CD14-positive monocyte (primary cell): ENCODE results near the gene BTN3A1. TPM values are rescaled to one million over a fixed set of nuclear protein-coding genes. Genes with fewer than 3 reads are reported as not detected.

Experiments used
- DNase-seq, 3 donors: peaks; one replicate each; pipeline ENCODE4 v3.0.0-alpha.2; 2011 to 2022
- H2AFZ ChIP-seq: 2 replicates; pipeline ENCODE4 v1.6.0; 2012; ENCODE audit warnings: mild to moderate bottlenecking, low read depth, low read length, inconsistent platforms; ENCODE audit not compliant: insufficient read depth, poor library complexity, severe bottlenecking
- H3K27ac ChIP-seq, 2 donors: 1 replicate in 1 of 2; 2 replicates in 1 of 2; pipeline ENCODE4 v1.5.1; 2012 to 2013; ENCODE audit warnings: low read length in 2 of 2, control low read depth in 1 of 2, inconsistent platforms in 1 of 2, low read depth in 1 of 2, mild to moderate bottlenecking in 1 of 2
- H3K27me3 ChIP-seq, 2 donors: one replicate each; pipeline versions ENCODE4 v1.6.0 to v1.6.1; 2011 to 2013; ENCODE audit warnings: low read length in 2 of 2; ENCODE audit not compliant: control insufficient read depth in 2 of 2, insufficient read depth in 2 of 2
- H3K36me3 ChIP-seq, 2 donors: replicated peaks in 1 of 2; 1 replicate in 1 of 2; 2 replicates in 1 of 2; pipeline versions ENCODE4 v1.5.1 to v1.6.1; 2012 to 2013; ENCODE audit warnings: low read length in 2 of 2, control low read depth in 1 of 2, inconsistent platforms in 1 of 2, mild to moderate bottlenecking in 1 of 2; ENCODE audit not compliant: insufficient read depth in 2 of 2, control insufficient read depth in 1 of 2
- H3K4me1 ChIP-seq, 2 donors: 1 replicate in 1 of 2; 2 replicates in 1 of 2; pipeline versions ENCODE4 v1.5.1 to v1.6.1; 2012 to 2013; ENCODE audit warnings: low read length in 2 of 2, control low read depth in 1 of 2, inconsistent platforms in 1 of 2, mild to moderate bottlenecking in 1 of 2, moderate library complexity in 1 of 2; ENCODE audit not compliant: insufficient read depth in 2 of 2, control insufficient read depth in 1 of 2
- H3K4me2 ChIP-seq: replicated peaks from 2 replicates; pipeline ENCODE3; 2012; ENCODE audit warnings: low read length, moderate library complexity, mild to moderate bottlenecking; ENCODE audit not compliant: poor library complexity, severe bottlenecking; ENCODE audit errors: extremely low read depth
- H3K4me3 ChIP-seq, 3 experiments: fragments of 200-600 bp in 1 of 3; sonication (generic) in 1 of 3; replicated peaks in 1 of 3; 1 replicate in 2 of 3; 2 replicates in 1 of 3; pipeline ENCODE4 v1.5.1; 2011 to 2013; ENCODE audit warnings: low read length in 3 of 3, mild to moderate bottlenecking in 3 of 3, control low read depth in 2 of 3, low read depth in 2 of 3, inconsistent platforms in 1 of 3, moderate library complexity in 1 of 3
- H3K79me2 ChIP-seq: 2 replicates; pipeline ENCODE4 v1.6.0; 2012; ENCODE audit warnings: mild to moderate bottlenecking, control low read depth, inconsistent platforms, low read length, moderate library complexity; ENCODE audit not compliant: insufficient read depth
- H3K9ac ChIP-seq: 2 replicates; pipeline ENCODE4 v1.6.0; 2017; ENCODE audit warnings: low read length, mild to moderate bottlenecking; ENCODE audit not compliant: insufficient read depth, poor library complexity, severe bottlenecking
- H3K9me3 ChIP-seq, 2 donors: replicated peaks in 1 of 2; 1 replicate in 1 of 2; 2 replicates in 1 of 2; pipeline versions ENCODE4 v1.5.1 to v1.6.1; 2012 to 2013; ENCODE audit warnings: low read length in 2 of 2, control low read depth in 1 of 2; ENCODE audit not compliant: control insufficient read depth in 1 of 2, insufficient read depth in 1 of 2
- H4K20me1 ChIP-seq: 2 replicates; pipeline ENCODE4 v1.6.0; 2012; ENCODE audit warnings: mild to moderate bottlenecking, low read length, control low read depth, moderate library complexity; ENCODE audit not compliant: insufficient read depth
- H3K27ac Mint-ChIP-seq, 7 donors: one replicate each; pipeline ENCODE4 v1.8.0; 2020; ENCODE audit warnings: mild to moderate bottlenecking in 7 of 7, mixed read lengths in 7 of 7, moderate library complexity in 6 of 7, inconsistent platforms in 2 of 7
- H3K27me3 Mint-ChIP-seq, 3 donors: one replicate each; pipeline ENCODE4 v1.8.0; 2021 to 2022; ENCODE audit warnings: low read depth in 3 of 3, mild to moderate bottlenecking in 3 of 3, mixed read lengths in 3 of 3, moderate library complexity in 3 of 3, inconsistent platforms in 1 of 3
- H3K36me3 Mint-ChIP-seq, 2 donors: one replicate each; pipeline ENCODE4 v1.8.0; 2020; ENCODE audit warnings: mixed read lengths in 2 of 2, inconsistent platforms in 1 of 2, mild to moderate bottlenecking in 1 of 2
- H3K4me1 Mint-ChIP-seq: one replicate; pipeline ENCODE4 v1.8.0; 2020; ENCODE audit warnings: mild to moderate bottlenecking, mixed read lengths
- H3K4me3 Mint-ChIP-seq, 2 donors: one replicate each; pipeline ENCODE4 v1.8.0; 2020; ENCODE audit warnings: mild to moderate bottlenecking in 2 of 2, mixed read lengths in 2 of 2, moderate library complexity in 1 of 2
- H3K9me3 Mint-ChIP-seq, 7 donors: one replicate each; pipeline ENCODE4 v1.8.0; 2020 to 2022; ENCODE audit warnings: mixed read lengths in 7 of 7, mild to moderate bottlenecking in 6 of 7, moderate library complexity in 6 of 7, inconsistent platforms in 2 of 7
- WGBS: methylation state at CpG from one replicate; pipeline ENCODE4 v1.1.5; 2013; ENCODE audit warnings: missing lambda C conversion rate; ENCODE audit not compliant: insufficient coverage; 5-methylcytosine and 5-hydroxymethylcytosine counted together
- intact Hi-C, 2 donors: fragments of 100-400 bp; cut with micrococcal nuclease; formaldehyde crosslinking; loops; one replicate each; pipeline versions ENCODE4 v1.15.0 to v1.15.1; 2023
- polyA plus RNA-seq, 3 donors: library from polyadenylated mRNA; depleted of rRNA in 1 of 3; unstranded in 2 of 3; stranded (reverse) in 1 of 3; fragments of 300-500 nt in 2 of 3; fragments of >200 nt in 1 of 3; fragmentation: Illumina TruSeq in 2 of 3; gene quantifications; 1 replicate in 2 of 3; 2 replicates in 1 of 3; pipeline ENCODE4 v1.2.3, GENCODE V29; 2012 to 2021
- TF ChIP-seq, protein P1 (sequence below): fragments of 200-600 bp; IDR thresholded peaks from one replicate; pipeline ENCODE4 v1.8.0; 2022; ENCODE audit warnings: antibody characterized with exemption, mild to moderate bottlenecking

BTN3A1 gene
- polyA plus RNA-seq, 3 donors: 19.7 to 114 (median 25.1) TPM

DNA sequence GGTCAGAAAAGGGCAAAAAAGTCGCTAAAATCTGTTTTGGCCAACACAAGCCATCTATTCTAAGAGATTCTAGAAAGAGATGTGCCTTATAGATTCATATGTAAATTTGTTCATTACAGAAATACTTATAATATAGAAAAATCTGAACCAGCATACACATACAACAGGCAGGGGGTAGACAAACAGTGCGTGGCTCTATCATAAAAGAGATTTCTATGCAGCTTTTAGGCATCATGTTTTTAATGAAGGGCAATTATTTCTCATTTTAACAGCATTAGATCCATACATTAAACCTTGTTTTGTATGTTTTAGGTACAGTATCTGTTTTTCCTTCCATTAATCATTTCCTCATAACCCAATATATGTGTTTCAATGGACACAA, 38.9 kb downstream of the BTN3A1 start:
- Histone ChIP-seq H3K4me3 (peak overlapping the region; percentile 59 to 99 (median 91)), H3K36me3 (peaks cover 18 to 21% of the 10 kb centered on the region in 2 donors), H3K27me3 (no peaks in the 10 kb centered on the region), H3K9me3 (no peaks in the 10 kb centered on the region), H3K79me2 (peaks cover 20% of the 10 kb centered on the region), H3K27ac (peak overlapping the region; percentile 82 to 96), H2AFZ (peak overlapping the region; percentile 88), H3K4me2 (peak overlapping the region; percentile 81), H4K20me1 (no peaks in the 10 kb centered on the region), H3K9ac (peak overlapping the region; percentile 80), H3K4me1 (peaks cover 17 to 36% of the 10 kb centered on the region in 2 donors)
- intact Hi-C loops: no loop called here
- Mint-ChIP-seq H3K9me3 (peaks cover 0 to 2% (median 0%) of the 10 kb centered on the region in 7 donors), H3K36me3 (peaks cover 24 to 26% of the 10 kb centered on the region in 2 donors), H3K27ac (peak overlapping the region; percentile 90 to 100 (median 97)), H3K4me3 (peak overlapping the region; percentile 89 to 99), H3K27me3 (no peaks in the 10 kb centered on the region), H3K4me1 (peaks cover 36% of the 10 kb centered on the region)
- no CpG with 5 or more reads among the region's 2 CpGs for WGBS
- DNase-seq: no peak
- TF ChIP-seq, protein P1, sequence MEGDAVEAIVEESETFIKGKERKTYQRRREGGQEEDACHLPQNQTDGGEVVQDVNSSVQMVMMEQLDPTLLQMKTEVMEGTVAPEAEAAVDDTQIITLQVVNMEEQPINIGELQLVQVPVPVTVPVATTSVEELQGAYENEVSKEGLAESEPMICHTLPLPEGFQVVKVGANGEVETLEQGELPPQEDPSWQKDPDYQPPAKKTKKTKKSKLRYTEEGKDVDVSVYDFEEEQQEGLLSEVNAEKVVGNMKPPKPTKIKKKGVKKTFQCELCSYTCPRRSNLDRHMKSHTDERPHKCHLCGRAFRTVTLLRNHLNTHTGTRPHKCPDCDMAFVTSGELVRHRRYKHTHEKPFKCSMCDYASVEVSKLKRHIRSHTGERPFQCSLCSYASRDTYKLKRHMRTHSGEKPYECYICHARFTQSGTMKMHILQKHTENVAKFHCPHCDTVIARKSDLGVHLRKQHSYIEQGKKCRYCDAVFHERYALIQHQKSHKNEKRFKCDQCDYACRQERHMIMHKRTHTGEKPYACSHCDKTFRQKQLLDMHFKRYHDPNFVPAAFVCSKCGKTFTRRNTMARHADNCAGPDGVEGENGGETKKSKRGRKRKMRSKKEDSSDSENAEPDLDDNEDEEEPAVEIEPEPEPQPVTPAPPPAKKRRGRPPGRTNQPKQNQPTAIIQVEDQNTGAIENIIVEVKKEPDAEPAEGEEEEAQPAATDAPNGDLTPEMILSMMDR: no peak

DNA sequence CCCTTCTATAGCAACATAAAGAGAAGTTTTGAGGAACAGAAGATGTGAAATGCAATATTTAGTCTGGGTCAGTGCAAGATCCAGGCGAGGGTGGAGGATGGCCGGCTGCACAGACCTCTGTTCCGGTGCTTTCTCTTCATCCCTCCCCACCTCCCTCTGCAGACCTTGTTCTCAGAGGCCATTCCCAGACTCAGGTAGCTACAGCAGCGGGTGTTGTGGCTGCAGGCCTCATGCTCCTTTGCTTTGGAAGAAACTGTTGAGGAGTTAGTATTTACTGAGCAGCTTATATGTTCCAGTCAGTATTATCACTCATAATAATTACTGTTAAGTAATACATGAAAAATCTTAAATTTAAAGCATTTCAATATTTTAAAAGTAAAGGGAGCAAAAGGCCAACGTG, 39.9 kb downstream of the BTN3A1 start:
- Mint-ChIP-seq H3K27ac (no peak overlapping the region), H3K9me3 (no peaks in the 10 kb centered on the region), H3K27me3 (no peaks in the 10 kb centered on the region), H3K36me3 (peaks cover 32% of the 10 kb centered on the region in 2 donors), H3K4me3 (peak overlapping the region; percentile 61 to 88), H3K4me1 (peaks cover 38% of the 10 kb centered on the region)
- Histone ChIP-seq H3K27ac (peak overlapping the region in 1 of 2 donors; percentile 2), H3K27me3 (no peaks in the 10 kb centered on the region), H2AFZ (no peak overlapping the region), H3K36me3 (peaks cover 25 to 31% of the 10 kb centered on the region in 2 donors), H3K4me3 (peak overlapping the region in 1 of 3 experiments; percentile 91), H3K4me2 (peak overlapping the region; percentile 81), H3K79me2 (peaks cover 20% of the 10 kb centered on the region), H3K9me3 (no peaks in the 10 kb centered on the region), H3K9ac (no peak overlapping the region), H4K20me1 (no peaks in the 10 kb centered on the region), H3K4me1 (peaks cover 17 to 39% of the 10 kb centered on the region in 2 donors)
- TF ChIP-seq, protein P1: no peak
- WGBS: no CpG with 5 or more reads among the region's 5 CpGs
- intact Hi-C loops: no loop called here
- DNase-seq: no peak
